GM21367 (cell line): ENCODE data around the gene TNFRSF8.

Experiments used
- ATAC-seq: cut with Tn5 transposase; IDR thresholded peaks from one replicate; pipeline ENCODE4 v1.9.1; 2021; ENCODE audit not compliant: unreplicated experiment

TNFRSF8 gene

DNA sequence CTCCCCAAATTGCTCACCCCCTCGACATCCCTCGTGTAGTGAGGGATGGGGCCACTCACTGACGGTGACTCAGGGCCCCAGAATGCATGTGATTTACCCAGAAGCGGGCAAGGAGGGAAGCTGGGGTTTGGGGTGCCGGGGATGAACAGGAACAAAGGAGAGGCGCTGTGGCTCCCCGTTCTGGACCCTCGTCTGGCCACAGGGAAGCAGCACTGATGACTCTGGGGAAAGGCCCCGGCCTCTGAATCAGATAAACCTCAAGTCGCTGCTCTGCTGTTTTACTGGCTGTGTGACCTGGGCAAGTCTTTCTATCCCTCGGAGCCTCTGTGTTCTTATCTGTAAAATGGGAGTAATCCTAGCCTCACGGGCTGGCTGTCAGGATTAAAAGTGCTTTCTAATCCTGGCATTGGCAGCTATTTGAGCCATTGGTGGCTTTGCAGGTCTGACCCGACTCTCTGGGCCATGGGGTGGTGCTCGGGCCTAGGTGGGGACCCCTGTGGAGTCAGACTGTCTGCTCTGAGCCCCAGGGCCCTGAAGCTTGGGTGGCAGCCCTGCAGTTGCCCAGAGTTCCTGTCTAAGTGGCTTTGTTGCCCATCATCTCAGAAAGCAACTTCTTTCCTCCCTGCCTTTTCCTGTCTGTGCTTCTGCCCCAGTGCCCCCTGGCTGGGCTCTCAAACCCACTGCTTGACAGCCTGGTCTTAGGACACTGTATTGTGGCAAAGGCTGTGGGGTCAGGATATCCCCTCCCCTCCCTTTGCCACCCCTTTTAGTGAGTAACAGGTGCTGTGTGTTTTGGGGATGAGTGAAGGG lies 109.1 kb downstream of the TNFRSF8 start:
- no peak for ATAC-seq

- no peak for ATAC-seq
Measured at GRCh38 chr1:12173041-12173509, 110.0 kb downstream of the TNFRSF8 start.

DNA sequence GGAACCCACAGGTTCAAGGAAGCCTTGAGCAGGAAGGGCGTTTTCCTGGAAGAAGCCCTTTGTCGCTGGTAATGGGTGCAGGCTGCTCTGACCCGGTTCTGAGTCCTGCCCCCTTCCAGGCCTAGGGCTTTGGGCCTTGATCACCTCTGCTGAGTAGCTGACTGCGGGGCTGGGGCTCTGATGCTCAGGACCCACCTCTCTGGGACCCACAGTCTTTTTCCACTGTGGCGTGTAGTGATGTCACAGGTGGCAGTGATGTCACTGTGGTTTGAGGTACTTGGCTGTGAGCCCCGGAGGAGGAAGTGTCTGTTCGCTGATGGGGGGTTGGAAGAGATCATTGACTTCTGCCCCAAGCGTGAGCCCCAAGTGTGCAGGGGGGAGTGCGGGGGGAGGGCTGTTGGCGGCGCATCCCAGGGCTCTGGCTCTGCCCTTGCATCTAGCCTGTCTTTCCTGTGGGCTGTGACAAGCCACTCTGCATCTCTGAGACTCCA lies 110.6 kb downstream of the TNFRSF8 start:
- ATAC-seq: no peak

GRCh38 chr1:12174924-12175810 lies 112.1 kb downstream of the TNFRSF8 start:
- ATAC-seq: no peak

GRCh38 chr1:12176298-12177118 lies 113.4 kb downstream of the TNFRSF8 start:
- ATAC-seq: no peak

DNA sequence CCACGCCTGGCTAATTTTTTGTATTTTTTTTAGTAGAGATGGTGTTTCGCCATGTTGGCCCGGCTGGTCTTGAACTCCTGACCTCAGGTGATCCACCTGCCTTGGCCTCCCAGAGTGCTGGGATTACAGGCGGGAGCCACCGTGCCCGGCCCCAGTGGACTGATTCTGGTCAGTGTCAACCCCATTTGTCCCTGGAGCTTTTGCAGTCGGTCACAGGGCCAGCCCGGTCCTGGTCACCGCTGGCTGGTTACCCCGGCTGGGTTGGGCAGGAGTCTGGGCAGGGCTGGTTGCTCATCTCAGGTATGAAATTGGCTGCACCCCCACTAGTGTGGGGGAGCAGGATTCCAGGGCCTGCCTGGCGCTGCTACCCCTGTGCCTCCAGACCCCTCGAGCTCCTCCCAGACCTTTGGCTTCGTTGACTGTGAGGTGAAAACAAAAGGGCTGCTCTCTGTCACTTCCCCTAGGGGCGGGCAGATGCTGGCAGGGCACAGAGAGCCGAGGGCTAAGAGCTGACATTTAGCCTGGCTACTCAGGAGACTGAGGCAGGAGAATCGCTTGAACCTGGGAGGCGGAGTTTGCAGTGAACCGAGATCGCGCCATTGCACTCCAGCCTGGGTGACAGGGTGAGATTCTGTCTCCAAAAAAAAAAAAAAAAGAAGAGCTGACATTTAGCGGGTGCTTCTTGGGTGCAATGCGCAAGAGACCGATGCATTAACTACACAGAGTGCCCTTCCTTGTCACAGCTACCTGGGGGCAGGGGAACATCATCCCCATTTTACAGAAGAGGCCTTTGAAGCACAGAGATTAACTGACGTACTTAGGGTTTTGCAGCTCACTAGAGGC lies 114.3 kb downstream of the TNFRSF8 start:
- no peak for ATAC-seq

- no peak for ATAC-seq
Measured at GRCh38 chr1:12177999-12178441, 114.9 kb downstream of the TNFRSF8 start.

DNA sequence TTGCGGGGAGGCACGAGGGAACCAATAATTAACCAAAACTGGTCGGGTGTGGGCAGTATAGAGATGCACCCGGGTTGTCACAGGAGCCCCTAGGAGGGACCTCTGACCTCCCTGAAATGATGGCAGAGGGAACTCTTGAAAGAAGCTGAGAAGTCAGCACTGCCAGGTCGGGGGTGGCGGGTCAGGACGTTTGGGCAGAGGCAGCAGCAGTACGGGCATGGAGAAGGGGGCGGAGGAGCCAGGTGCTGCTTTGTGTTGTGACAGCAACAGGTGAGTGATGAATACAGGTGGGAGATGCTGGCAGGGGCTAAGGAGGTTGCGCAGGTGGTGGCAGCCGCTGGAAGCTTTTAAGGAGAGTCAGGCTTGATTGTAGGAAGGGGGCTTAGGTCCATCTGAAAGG lies 115.4 kb downstream of the TNFRSF8 start:
- no peak for ATAC-seq

DNA sequence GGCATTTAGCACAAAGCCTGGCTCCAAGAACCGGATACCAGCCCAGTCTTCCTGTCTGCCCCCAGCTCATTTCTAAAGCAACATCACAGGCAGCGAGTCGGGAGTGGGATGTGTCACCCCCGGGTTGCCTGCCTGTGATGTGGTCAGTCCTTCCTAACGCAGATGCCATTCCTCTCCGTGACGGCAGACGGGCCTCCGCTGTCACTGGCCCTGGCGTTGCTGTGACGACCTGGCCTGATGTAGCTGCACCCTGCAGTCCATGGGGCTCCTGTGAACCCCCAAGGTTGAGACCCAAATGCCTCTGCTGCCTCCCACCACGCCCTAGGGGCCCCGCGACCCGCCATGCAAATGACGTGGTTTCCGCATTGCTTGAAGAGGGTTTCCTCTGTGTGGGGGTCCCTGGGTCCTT lies 116.0 kb downstream of the TNFRSF8 start:
- no peak for ATAC-seq

DNA sequence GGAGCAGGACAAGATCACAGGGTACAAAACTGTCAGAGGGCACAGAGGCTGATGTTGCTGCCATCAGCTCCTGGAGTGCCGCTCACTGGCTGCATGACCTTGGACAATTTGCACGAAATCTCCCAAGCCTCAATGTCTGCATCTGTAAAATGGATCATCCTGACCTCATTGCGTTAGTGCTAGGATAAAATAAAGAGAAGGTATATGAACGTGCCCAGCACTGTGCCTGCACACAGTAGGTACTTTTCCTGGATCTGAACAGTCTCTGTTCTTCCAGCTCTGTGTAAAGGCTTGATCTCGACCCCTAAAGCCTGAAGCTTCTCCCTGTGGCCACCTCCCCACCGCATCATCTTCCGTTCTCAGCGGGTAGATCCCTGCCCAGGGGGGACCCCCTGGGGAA lies 116.6 kb downstream of the TNFRSF8 start:
- no peak for ATAC-seq

GRCh38 chr1:12180315-12180714 lies 117.2 kb downstream of the TNFRSF8 start:
- no peak for ATAC-seq

- ATAC-seq: no peak
Measured at GRCh38 chr1:12180903-12181302, 117.8 kb downstream of the TNFRSF8 start.

DNA sequence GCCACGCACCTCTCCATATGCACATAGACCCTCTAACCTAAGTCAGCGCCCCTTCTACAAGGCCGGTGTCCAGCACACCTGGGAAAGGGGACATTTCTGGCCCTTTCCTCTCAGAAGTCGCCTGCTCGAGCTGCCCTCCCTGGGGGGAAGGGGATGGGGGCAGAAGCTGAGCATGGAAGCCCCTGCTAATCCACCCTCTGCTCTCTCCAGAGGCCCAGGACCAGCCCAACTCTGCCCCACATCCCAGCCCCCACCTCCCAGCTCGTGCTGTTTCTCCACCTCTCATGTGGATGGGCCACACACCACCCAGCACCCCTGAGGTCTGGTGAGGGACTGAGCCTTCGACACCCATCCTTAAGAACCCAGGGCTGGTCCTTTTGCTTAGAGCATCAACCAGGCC lies 118.5 kb downstream of the TNFRSF8 start:
- no peak for ATAC-seq

DNA sequence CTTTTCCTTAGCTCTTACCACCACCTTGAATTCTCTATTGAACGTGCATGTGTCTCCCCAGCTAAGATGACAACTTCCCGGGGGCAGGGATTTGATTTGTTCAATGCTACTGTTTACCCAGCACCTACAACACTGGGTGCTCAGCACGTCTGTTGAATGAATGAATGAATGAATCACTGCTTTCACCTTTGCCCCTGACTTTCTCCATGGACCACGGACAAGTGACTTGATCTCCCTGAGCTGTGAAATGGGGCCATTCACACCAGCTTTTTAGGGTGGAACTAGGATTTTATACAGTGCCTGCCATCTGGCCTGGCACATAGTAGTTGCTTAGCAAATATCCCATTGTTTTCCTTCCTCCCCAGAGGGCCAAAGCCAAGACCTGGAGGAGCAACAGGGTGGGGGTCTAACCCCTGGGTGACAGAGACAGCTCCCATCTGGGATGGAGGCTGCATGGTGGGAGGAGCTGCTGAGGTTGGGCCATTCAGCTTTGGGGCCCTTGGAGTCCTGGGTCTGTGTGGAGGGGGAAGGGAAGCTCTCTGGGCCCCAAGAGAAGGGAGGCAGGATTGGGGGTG lies 119.4 kb downstream of the TNFRSF8 start:
- no peak for ATAC-seq

GRCh38 chr1:12183095-12183794 lies 120.1 kb downstream of the TNFRSF8 start:
- no peak for ATAC-seq

DNA sequence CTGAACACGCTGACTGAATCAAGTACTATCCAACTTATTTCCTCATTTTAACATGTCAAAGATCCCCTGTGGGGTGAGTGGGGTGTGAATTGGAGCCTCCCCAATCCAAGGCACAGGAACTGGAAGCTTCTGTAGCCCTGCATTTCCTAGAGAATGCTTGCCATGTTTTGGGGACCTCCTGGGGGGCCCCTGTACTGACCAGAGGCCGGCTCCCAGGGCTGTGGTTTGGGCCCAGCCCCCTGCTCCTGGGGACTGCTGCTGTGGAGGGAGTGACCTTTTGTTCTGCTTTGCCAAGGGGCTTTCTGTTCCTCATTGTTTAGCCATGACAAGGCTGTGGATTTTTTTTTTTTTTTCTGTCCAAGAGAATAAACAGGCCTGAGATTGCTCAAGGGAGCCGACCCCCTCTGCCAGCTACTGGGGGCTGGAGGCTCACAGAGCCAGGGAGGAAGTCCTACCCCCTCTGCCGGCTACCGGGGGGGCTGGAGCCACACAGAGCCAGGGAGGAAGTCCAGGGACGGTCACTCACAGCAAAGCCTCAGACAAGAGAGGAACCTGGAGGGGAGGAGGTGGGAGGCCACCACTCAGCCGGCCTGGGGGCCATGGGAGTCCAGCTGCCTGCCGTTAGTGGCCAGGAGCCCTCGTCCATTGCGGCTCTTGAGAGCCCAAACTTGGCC lies 121.0 kb downstream of the TNFRSF8 start:
- ATAC-seq: no peak

DNA sequence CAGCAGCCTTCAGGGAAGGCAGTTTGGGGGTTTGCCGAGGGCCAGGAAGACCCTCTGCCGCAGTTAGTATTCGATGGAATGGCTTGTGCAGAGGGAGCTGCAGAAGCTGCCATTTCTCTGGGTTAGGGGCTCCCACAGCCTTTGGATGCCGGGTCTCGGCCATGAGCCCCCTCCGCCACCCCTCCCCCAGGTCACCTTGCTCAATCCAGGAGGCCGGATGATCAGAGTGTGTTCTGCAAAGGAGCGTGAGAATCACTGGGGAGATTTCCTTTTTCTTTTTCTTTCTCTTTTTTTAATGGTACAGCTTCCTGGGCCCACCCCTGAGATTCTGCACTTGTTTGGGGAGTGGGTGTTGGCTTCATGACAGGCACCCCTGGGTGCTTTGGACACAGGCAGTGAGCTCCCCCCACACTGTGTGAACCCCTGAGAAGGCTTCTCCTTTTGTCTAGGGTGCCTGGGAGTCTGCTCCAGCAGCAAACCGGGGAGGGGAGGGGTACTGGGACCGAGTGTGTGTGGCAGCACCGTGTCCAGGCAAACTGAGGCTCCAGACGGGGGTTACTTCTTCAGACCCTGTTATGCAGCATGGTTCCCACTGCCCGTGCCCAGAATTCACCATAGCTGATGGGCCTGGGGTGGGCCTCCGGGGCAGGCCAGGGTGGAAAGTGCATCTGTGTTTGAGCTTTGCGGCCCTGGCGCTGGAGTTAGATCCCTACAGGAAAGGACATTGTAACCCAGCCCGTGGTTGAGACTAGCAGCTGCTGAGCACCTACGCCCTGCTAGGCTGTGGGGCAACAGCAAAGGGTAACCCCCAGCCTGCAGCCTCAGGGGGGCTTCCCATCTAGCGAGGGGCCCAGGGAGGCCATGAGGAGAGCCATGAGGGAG lies 122.2 kb downstream of the TNFRSF8 start:
- ATAC-seq: no peak
